Esophagus squamous epithelium (tissue), 4 donors: ENCODE results near the gene RAX2.

ENCODE experiments used
- CTCF ChIP-seq, 6 experiments: fragments of 450-650 bp in 4 of 6; fragments of 200-600 bp in 2 of 6; sonication (generic) in 2 of 6; IDR thresholded peaks; one replicate each; pipeline ENCODE4 v1.5.1; 2016 to 2019; ENCODE audit warnings: antibody characterized with exemption in 6 of 6, mild to moderate bottlenecking in 4 of 6, moderate library complexity in 4 of 6
- POLR2A ChIP-seq, 4 donors: fragments of 450-650 bp; IDR thresholded peaks; one replicate each; pipeline ENCODE4 v1.6.1; 2017; ENCODE audit warnings: antibody characterized with exemption in 4 of 4, mild to moderate bottlenecking in 4 of 4, moderate library complexity in 3 of 4

GRCh38 chr19:3767050-3767449 is 5.0 kb downstream of the RAX2 start:
- no peak for TF ChIP-seq CTCF (IDR thresholded peaks at IDR 0.05)
- no peak for TF ChIP-seq POLR2A (IDR thresholded peaks at IDR 0.05)
